GF-D8 (cell line): ENCODE data around the gene FBXO42.

Experiments
- DNase-seq: peaks from one replicate; lab custom pipeline; 2025; lab: John Stamatoyannopoulos, UW

The FBXO42 gene

DNA sequence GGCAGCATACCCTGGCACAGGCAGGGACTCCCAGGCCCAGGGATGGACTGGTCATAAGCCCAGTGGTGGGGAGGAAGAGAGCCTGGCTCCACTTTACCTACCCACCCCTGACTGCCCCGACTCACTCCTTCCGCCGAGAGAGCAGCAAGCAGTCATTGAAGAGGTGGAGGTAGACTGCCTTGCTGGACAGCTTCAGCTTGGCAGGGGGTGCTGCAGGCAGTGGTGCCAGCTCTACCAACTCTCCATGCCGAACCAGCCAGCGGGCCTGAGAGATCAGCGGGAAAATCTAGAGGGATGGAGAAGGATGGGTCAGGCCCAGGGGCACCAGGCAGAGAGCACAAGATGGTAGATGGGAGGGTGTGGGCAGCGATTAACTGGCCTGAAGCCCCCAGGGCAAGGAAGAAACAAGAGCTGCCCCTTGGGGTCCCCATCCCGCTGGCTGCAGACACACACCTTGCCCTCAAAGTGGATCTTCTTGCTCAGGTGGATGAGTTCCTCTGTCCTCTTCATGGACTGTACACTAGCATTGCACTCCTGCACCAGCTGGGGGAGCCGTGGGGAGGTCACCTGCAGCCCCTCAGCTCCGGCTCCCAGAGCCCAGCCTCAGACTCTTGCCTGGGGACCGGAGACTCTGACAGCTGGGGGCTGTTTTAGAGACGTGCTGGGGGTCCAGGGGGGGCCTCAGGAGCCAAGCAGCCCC, 147.5 kb downstream of the FBXO42 start:
- DNase-seq: no peak

DNA sequence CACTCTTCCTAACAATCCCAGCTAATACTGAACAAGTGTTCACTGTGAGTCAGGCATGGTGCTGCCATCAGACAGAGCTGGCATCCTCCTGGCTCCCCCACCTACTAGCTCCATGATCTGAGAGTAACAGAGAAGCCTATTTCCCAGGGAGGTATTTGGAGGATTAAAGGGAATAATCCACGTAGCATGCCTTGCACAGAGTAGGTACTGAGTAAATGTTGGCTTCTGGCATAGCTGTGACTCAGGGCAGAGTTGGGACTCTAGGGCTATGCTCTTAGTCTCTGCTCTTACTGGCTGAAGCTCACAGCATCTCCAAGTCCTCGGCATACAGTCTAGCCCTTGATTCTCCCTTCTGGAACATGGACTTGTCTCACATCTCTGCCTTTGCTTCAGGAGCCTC, 148.1 kb downstream of the FBXO42 start:
- no peak for DNase-seq

DNA sequence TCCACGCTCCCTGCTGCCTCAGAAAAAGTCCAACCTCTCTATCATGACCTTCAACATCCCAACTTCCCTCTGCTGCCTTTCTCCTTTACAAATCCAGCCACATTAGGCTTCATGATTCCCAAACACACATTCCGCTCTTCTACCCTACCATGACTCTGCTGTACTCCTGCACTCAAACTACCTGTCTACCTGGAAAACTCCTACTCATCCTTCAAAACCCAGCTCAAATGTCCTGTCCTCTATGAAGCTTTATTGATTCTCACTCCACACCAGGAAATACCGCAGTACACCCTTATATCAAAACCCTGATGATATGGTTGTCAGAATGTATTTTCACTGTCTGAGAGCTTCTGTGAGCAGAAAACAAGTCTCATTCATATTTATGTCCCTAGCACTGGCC, 148.7 kb downstream of the FBXO42 start:
- DNase-seq: no peak

DNA sequence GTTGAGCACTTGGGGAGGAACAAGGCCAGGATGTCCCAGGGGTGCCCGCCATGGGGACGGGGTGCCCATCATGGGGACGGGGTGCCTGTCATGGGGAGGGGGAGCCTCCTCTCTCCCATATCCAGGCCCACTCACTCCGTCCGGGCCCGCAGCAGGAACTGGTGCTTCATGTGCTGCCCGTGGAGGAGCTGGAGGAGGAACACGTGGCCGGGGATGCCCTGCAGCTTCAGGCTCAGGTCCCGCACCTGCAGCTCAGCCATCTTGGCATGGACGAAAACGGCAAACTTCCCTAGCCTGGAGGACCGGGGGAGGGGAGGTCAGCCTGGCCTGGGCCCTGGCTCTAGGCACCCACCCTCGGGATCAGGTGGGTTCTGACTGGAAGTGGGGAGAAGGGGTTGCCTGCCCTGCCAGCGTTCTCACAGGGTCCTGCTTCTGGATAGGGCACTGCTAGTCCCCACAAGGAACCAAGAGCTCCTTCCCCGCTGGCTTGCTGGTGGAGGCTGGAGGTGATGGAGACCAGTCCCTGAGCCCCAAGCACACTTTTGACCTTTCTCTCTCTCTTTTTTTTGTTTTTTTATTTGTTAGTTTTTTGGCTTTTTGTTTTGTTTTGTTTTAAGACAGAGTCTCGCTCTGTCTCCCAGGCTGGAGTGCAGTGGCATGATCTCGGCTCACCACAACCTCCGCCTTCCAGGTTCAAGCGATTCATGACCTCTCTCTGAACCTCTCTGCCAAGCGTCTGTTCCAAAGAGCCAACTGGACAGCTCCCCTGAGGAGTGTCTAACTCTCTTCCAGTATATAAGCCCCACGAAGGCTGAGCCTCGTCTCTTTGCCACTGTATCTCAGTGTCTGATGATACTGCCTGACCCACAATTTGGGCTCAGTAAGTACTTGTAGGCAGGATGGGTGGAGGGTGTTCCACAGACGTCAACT, 149.7 kb downstream of the FBXO42 start:
- no peak for DNase-seq

DNA sequence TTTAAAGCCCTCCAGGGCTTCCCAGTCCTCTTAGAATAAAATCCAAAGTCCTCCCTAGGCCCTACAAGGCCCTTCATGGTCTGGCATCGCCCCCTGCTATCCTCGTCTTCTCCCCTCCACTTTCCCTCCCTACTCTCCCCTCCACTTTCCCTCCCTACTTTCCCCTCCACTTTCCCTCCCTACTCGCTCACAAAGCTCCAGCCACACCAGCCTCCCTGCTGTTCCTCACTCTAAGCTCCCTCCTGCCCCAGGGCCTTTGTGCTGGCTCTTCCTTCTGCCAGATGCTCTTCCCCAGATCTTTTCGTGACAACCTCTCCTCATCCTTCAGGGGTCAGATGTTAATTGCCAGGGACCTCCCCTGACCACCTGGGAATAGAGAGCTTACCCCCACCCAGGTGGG, 152.6 kb downstream of the FBXO42 start:
- DNase-seq: no peak

DNA sequence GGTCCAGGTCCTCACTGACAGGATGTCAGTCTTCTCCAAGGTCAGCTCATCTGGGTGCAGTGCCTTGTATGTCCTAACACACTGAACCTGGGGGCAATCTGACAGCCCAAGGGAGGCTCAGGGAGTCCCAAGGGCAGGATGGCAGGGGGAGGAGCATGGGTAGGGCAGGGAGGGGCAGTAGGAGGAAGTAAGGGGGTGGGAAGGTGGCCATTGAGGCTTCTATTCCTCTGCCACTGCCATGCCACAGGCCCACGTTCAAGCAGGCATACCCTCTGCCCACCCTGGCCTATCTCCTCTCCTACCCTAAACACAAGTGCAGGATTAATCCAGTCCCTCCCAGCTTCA, 153.2 kb downstream of the FBXO42 start:
- no peak for DNase-seq

DNA sequence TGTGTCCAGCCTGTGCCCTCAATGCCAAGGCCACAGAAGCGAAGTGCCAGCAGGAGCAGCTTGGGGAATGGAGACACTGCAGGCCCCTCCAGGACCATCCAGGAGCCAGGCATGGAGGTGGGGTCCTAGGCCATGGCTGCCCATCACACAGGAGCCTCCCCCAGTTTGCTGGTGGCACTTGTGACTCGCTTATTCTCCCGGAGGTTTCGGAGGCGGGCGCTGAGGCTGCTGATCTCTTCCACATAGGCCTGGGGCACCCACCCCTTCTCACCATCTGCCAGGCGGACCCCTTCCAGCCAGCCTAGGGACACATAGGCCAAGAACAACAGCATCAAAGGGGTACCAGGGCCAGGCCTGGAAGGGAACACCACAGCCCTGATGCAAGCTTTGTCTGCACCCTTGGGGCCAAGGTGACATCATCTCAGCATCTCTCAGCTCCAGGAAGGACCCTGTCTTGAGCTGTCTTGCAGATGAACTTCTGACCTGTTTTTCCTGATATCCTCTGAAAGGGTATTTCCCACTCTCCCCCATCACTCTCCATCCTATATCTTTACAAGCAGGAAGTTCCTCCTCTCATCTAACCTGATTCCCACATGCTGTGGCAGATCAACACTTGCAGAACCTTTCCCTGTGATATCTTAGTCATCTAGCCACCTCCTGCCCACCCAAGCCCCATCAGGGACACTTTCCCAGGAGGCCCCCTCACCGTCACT, 153.7 kb downstream of the FBXO42 start:
- no peak for DNase-seq

DNA sequence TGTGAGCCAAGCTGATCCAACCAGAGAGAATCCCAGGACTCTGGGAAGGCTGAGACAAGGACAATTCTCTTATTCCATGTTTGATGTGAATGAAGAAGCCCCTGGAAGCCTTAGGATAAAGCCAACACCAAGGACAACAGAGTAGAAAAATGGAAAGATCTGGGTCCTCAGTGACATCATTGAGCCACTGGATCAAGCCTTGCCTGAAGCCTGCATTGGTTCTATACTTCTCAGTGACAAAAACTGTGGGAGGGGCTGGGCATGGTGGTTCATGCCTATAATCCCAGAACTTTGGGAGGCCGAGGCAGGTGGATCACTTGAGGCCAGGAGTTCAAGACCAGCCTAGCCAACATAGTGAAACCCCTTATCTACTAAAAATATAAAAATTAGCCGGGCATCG, 155.4 kb downstream of the FBXO42 start:
- DNase-seq: no peak
